NB4 (cell line): Measurements from ENCODE around the gene SLC66A2.

Experiments
- DNase-seq: peaks from one replicate; pipeline ENCODE4 v3.0.0; 2010; ENCODE audit warnings: low read depth
- H3K4me3 ChIP-seq: one replicate; pipeline ENCODE4 v1.5.1; 2011; ENCODE audit warnings: mild to moderate bottlenecking, low read depth, low read length, moderate library complexity
- CTCF ChIP-seq: IDR thresholded peaks from one replicate; pipeline ENCODE4 v1.5.1; 2012; ENCODE audit warnings: low read depth, low read length
- MAX ChIP-seq: IDR thresholded peaks from 2 replicates; pipeline ENCODE4 v1.6.1; 2011; ENCODE audit warnings: low read depth, low read length
- MYC ChIP-seq: IDR thresholded peaks from 2 replicates; pipeline ENCODE4 v1.6.1; 2011; ENCODE audit warnings: low read depth, low read length
- POLR2A ChIP-seq: IDR thresholded peaks from 2 replicates; pipeline ENCODE4 v1.6.1; 2011; ENCODE audit warnings: mild to moderate bottlenecking; ENCODE audit not compliant: insufficient read length; ENCODE audit errors: extremely low read depth

The SLC66A2 gene

GRCh38 chr18:79890674-79891073 lies 60.8 kb downstream of the SLC66A2 start:
- H3K4me3 ChIP-seq, result no peak overlapping the region
- DNase-seq, result no peak
- TF ChIP-seq MAX (no peak), POLR2A (no peak), MYC (no peak), CTCF (no peak)

GRCh38 chr18:79889569-79889968 lies 61.9 kb downstream of the SLC66A2 start:
- DNase-seq, result no peak
- H3K4me3 ChIP-seq, result no peak overlapping the region
- no peak for TF ChIP-seq MAX
- no peak for TF ChIP-seq CTCF
- TF ChIP-seq POLR2A, result no peak
- no peak for TF ChIP-seq MYC

- H3K4me3 ChIP-seq, result no peak overlapping the region
- no peak for DNase-seq
- TF ChIP-seq POLR2A (no peak), MYC (no peak), CTCF (no peak), MAX (no peak)
Observed at GRCh38 chr18:79888016-79888415, 63.4 kb downstream of the SLC66A2 start.

GRCh38 chr18:79887181-79888000 lies 64.1 kb downstream of the SLC66A2 start:
- TF ChIP-seq MYC (no peak), CTCF (no peak), POLR2A (no peak), MAX (no peak)
- H3K4me3 ChIP-seq, result no peak overlapping the region
- no peak for DNase-seq

GRCh38 chr18:79884963-79885728 lies 66.3 kb downstream of the SLC66A2 start:
- no peak for TF ChIP-seq MYC
- TF ChIP-seq CTCF, result no peak
- no peak for TF ChIP-seq POLR2A
- TF ChIP-seq MAX, result no peak
- no peak overlapping the region for H3K4me3 ChIP-seq
- DNase-seq, result no peak
